ENCODE results near the gene GNB1. TPM values are rescaled to one million over a fixed set of nuclear protein-coding genes. Genes with fewer than 3 reads are reported as not detected.

The GNB1 gene
- total RNA-seq, 1 experiment from 2014 or later = 611 TPM

GRCh38 chr1:1796466-1796865 lies 94.4 kb downstream of the GNB1 start:
- no peaks in the 10 kb centered on the region for H3K9me3 ChIP-seq (ENCODE audit: low read depth, low read length, poor library complexity, severe bottlenecking)
- intact Hi-C loops (cut with micrococcal nuclease; ENCODE audit: unreplicated experiment) = no loop called here
- CTCF ChIA-PET = no interaction called here
- H3K4me3 ChIP-seq (ENCODE audit: low read depth, low read length, poor library complexity, severe bottlenecking) = no peak overlapping the region
- no peaks in the 10 kb centered on the region for H3K27me3 ChIP-seq (replicated peaks; ENCODE audit: insufficient read depth, low read depth, low read length, poor library complexity)
- peaks cover 80% of the 10 kb centered on the region for H3K36me3 ChIP-seq (ENCODE audit: insufficient read depth, low read length, poor library complexity, severe bottlenecking)
- H3K4me1 ChIP-seq (ENCODE audit: insufficient read depth, low read length, poor library complexity, severe bottlenecking) = no peaks in the 10 kb centered on the region
- TF ChIP-seq CTCF (conservative IDR thresholded peaks at IDR 0.05; ENCODE audit: low read depth, low read length) (peak; percentile 41), EZH2 (IDR thresholded peaks at IDR 0.05; ENCODE audit: borderline replicate concordance, low read depth, low read length, poor library complexity, severe bottlenecking) (no peak)
- POLR2A ChIA-PET (ENCODE audit: low non-redundant PET) = no interaction called here
- no TSS peak for BruUV-seq (replicated peaks)
- DNase-seq (ENCODE audit: low spot score) = no peak
- H3K27ac ChIP-seq (ENCODE audit: low read depth, low read length, poor library complexity, severe bottlenecking) = no peak overlapping the region

- Histone ChIP-seq H3K4me1 (ENCODE audit: insufficient read depth, low read length, poor library complexity, severe bottlenecking) (no peaks in the 10 kb centered on the region), H3K4me3 (ENCODE audit: low read depth, low read length, poor library complexity, severe bottlenecking) (no peak overlapping the region), H3K27me3 (replicated peaks; ENCODE audit: insufficient read depth, low read depth, low read length, poor library complexity) (no peaks in the 10 kb centered on the region), H3K36me3 (ENCODE audit: insufficient read depth, low read length, poor library complexity, severe bottlenecking) (peaks cover 83% of the 10 kb centered on the region), H3K9me3 (ENCODE audit: low read depth, low read length, poor library complexity, severe bottlenecking) (no peaks in the 10 kb centered on the region), H3K27ac (ENCODE audit: low read depth, low read length, poor library complexity, severe bottlenecking) (no peak overlapping the region)
- DNase-seq (ENCODE audit: low spot score) = no peak
- intact Hi-C loops (cut with micrococcal nuclease; ENCODE audit: unreplicated experiment) = no loop called here
- BruUV-seq (replicated peaks) = no TSS peak
- ChIA-PET POLR2A (ENCODE audit: low non-redundant PET) (no interaction called here), CTCF (no interaction called here)
- no peak for TF ChIP-seq CTCF (conservative IDR thresholded peaks at IDR 0.05; ENCODE audit: low read depth, low read length)
- no peak for TF ChIP-seq EZH2 (IDR thresholded peaks at IDR 0.05; ENCODE audit: borderline replicate concordance, low read depth, low read length, poor library complexity, severe bottlenecking)
These were observed 95.9 kb downstream of the GNB1 start for GRCh38 chr1:1794999-1795398.

GRCh38 chr1:1793481-1794244 lies 97.2 kb downstream of the GNB1 start:
- no peak for DNase-seq (ENCODE audit: low spot score)
- H3K4me1 ChIP-seq (ENCODE audit: insufficient read depth, low read length, poor library complexity, severe bottlenecking) = no peaks in the 10 kb centered on the region
- H3K27ac ChIP-seq (ENCODE audit: low read depth, low read length, poor library complexity, severe bottlenecking) = no peak overlapping the region
- H3K36me3 ChIP-seq (ENCODE audit: insufficient read depth, low read length, poor library complexity, severe bottlenecking) = peaks cover 86% of the 10 kb centered on the region
- BruUV-seq (replicated peaks) = no TSS peak
- no peaks in the 10 kb centered on the region for H3K9me3 ChIP-seq (ENCODE audit: low read depth, low read length, poor library complexity, severe bottlenecking)
- ChIA-PET POLR2A (ENCODE audit: low non-redundant PET) (interaction anchor here (0.7 kb wide), 1 partner anchor 235 kb away, joined by 4 read pairs; no protein-coding TSS in a partner anchor), CTCF (no interaction called here)
- TF ChIP-seq CTCF (conservative IDR thresholded peaks at IDR 0.05; ENCODE audit: low read depth, low read length) (no peak), EZH2 (IDR thresholded peaks at IDR 0.05; ENCODE audit: borderline replicate concordance, low read depth, low read length, poor library complexity, severe bottlenecking) (no peak)
- no peak overlapping the region for H3K4me3 ChIP-seq (ENCODE audit: low read depth, low read length, poor library complexity, severe bottlenecking)
- H3K27me3 ChIP-seq (replicated peaks; ENCODE audit: insufficient read depth, low read depth, low read length, poor library complexity) = no peaks in the 10 kb centered on the region
- intact Hi-C loops (cut with micrococcal nuclease; ENCODE audit: unreplicated experiment) = no loop called here
